HG02973 (cell line): ENCODE data around the gene ANKRD13C.
A peak's percentile ranks its signal among the peaks of the same experiment; 100 is the strongest.
"Not testable (repeated sequence)": the region's sequence is repeated elsewhere in the genome, so short reads cannot be mapped to it uniquely, and the experiment has no call there.

Experiments used
- ATAC-seq: cut with Tn5 transposase; IDR thresholded peaks from one replicate; pipeline ENCODE4 v1.9.1; 2021; ENCODE audit warnings: moderate library complexity; ENCODE audit not compliant: unreplicated experiment

ANKRD13C gene

DNA sequence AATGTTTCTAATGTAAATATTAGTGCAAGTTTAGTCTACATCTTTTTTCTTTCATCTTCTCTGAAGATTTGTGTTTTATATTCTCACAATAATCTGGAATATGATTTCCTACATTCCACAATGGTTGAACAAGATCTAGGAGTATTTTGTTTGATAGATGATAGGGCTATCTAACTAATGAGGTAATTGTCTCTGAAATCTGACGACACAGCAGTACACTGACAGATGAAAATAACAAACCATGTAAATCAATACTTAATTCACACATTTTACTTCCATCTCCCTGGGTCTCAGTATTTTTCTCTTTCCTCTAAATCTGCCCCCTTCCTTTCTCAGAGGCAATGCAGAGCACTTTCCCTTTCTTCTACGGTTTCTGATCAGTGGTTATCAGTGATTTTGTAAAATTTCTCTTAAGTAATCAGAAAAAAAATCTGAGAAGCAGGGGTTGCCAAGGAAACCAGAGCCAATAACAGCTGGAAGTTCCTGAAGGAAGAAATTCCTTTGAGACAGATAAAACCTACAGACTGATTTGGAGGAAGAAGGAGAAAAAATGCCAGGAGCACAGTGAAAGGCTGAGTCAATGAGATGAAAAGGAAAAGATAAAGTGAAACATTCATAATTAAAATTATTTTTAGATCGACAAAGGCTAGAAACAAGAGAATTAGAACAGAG is 7.3 kb upstream of the ANKRD13C start:
- no peak for ATAC-seq

DNA sequence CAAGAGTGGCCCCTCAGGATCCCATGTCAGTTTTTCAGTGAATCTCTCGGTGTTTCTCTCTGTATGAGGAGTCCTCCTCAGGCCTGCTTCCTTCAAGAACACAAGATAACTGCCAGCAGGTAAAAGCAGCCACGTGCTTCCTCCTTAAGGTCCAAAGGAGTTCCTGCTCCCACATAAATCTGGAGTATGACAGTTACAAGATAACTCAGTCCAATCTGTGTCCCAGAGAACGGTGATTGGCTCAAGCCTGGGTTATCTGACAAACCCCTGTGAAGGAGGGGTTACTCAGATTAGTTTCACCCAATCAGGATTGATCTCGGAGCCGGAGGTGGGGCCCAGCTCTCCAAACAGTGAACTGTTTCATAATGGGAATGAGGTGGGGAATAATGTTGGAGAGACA is 5.8 kb upstream of the ANKRD13C start:
- ATAC-seq: no peak

DNA sequence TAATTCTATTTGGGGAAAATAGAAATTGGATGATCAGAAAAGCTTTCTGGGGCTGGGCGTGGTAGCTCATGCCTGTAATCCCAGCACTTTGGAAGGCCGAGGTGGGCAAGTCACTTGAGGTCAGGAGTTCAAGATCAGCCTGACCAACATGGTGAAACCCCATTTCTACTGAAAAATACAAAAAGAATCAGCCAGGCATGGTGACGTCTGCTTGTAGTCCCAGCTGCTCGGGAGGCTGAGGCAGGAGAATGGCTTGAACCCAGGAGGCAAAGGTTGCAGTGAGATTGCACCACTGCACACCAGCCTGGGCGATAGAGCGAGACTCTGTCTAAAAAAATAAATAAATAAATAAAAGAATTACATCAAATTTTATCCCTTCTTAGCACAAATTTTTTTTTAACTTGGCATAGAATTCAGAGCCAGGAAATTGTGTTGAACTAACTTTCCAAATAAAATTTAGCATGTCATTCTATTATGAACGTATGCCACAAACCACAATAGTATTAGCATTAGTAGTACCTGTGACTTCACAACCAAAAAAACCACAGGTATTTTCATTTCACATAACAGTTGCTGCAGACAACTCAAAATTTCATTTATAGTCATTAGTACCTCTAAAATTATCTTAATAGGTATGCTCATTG is 4.5 kb upstream of the ANKRD13C start:
- ATAC-seq: peak; percentile 48

DNA sequence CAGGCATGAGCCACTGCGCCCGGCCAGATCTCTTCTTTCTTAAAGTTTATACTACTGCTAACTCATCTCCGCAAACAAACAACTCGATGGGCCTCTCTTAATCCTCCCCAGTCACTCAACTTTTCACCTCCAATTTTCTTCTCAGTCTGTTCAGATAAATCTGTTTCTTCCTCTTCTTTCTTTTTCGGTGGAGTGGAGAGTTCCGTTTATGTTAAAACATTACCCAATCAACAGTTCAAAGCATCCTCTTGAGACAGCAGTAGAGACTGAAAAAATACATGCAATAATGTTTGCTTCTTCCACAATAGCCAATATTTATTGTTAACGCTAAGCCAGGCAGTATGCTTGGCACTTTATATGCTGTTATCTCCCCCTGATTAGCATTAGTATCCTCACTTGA is 1.4 kb upstream of the ANKRD13C start:
- no peak for ATAC-seq

DNA sequence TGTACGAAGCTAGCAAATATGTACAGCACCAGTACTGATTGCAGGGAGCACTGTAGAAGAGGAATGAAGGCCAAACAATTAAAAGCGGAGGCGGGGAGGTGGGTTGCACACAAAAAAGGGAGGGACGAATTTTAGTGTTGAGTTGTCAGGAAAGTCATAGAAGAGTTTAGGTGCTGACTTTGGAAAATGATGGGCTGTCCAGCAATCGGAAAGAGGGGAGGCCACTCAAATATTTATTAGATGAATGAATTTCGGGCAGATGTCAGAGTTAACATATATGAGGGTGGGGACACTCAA is 537 bp upstream of the ANKRD13C start:
- no peak for ATAC-seq

DNA sequence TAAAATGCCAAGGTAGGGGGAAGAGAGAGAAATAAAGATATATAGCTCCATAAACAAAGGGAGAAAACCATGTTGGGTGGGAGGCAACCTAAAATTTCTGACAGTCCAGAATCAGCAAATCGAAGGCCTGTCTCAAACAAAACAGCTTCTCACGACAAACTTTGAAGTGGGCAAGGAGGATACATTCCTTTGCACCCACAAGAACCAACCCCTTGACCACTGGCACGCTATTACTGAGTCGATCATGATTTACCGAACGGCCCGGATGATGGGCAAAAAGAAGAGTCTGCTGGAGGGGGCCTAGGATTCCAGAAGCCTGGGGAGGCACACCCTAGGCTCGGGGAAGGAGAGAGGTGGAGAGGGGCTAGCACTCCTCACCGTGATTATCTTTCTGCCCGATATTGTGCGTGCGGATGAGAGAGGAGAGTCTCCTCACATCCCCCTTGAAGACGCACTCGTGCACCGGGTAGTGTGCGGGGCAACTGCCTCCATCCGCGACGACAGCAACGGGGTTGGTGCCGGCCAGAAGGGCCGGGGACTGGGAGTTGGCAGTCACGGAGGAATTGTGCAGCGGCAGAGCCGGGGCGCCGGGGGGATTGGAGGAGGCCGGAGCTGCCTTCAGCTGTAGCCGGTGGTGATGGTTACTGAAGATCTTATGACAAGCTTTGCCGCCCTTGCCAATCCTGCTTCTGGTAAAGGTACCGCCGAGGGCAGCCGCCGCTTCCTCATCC is 756 bp downstream of the ANKRD13C start:
- peak; percentile 21 for ATAC-seq

DNA sequence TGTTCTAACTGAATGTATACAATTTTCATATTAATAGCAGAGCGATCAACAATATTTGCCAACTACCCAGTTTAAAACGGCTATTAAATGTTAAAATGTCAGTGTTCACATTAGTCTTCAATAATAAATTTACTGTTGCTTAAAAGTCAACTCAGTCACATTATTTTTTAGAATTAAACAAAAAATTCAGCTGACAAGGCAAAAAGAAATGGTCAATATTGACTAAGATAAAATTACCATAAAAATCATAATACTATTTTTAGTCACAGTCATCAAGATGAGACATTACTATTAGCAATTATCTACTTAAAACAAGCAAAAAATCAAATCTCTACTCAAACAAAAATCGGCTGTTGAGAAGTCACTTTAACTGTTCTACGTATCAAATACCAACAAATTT is 1.5 kb downstream of the ANKRD13C start:
- no peak for ATAC-seq

DNA sequence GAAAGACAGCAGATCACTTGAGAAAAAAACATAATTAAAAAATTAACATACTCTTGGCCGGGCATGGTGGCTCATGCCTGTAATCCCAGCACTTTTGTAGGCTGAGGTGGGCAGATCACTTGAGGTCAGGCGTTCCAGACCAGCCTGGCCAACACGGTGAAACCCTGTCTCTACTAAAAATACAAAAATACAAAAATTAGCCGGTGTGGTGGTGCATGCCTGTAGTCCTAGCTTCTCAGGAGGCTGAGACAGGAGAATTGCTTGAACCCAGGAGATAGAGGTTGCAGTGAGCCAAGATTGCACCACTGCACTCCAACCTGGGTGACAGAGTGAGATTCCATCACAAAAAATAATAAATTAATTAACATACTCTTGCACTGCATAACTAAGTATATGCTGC is 4.7 kb downstream of the ANKRD13C start:
- ATAC-seq: not testable (repeated sequence)

DNA sequence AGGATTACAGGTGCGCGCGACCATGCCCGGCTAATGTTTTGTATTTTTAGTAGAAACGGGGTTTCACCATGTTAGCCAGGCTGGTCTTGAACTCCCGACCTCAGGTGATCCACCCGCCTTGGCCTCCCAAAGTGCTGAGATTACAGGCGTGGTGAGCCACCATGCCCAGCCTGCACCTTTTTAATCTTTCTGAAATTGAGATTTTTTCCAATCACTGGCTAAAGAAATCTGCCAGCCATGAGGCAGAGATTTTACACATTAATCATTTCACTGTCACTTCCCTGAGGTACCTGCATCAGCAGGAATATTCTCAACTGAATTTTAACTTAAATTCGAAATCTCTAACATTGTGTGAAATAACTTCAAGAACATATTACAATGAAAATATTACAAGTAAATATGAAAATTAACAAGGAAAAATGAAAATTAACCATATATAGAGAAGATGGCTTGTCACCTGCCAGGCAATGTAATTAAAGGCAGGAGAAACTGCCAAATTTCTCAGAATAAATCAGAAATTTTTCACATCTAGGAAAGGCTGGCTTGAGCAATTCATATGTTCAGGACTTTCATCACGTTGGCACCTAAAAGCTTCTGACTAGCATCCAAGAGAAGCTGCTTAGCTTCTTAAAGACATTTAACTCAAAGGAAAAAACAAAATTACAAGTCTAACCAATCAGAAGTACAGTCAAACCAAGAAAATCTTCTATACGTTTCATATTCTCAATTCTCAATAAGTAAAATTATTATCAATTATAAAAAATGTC is 5.9 kb downstream of the ANKRD13C start:
- no peak for ATAC-seq

DNA sequence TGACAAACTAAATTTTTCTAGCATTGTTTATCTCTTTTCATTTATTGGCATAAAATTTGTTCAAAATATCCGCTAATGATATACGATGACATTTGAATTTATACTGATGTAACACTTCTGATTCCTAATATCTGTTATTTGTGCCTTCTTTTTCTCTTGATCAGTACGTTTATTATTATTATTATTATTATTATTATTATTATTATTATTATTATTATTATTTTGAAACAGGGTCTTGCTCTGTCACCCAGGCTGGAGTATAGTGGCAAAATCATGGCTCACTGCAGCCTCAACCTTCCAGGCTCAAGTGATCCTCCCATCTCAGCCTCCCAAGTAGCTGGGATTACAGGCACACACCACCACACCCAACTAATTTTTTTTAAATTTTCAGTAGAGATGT is 14.9 kb downstream of the ANKRD13C start:
- not testable (repeated sequence) for ATAC-seq

DNA sequence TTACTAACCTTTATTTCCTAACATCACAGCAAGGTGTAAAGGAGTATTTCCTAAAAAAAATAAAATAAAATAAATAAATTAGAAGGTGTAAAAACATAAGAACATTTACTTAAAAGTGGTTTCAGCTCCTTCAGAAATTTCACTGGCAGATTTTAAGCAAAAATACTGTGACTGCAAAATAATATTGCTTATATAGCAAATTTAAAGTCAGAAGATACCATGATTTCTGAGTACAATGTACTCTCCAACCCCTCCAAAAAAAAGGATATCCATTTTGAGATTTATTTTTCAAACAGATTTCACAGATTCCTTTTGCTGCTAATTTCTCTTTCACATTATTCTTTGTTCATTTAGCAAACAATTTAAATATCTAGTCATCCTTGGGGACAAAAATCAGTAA is 18.5 kb downstream of the ANKRD13C start:
- no peak for ATAC-seq

DNA sequence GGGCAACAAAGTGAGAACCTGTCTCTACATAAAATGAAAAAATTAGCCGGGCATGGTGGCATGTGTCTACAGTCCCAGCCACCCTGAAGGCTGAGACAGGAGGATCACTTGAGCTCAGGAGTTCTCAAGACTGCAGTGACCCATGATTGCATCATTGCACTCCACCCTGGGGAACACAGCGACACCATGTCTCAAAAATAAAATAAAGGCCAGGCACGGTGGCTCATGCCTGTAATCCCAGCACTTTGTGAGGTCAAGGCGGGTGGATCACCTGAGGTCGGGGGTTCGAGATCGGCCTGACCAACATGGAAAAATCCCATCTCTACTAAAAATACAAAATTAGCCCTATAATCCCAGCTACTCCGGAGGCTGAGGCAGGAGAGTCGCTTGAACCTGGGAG is 20.1 kb downstream of the ANKRD13C start:
- ATAC-seq: no peak

DNA sequence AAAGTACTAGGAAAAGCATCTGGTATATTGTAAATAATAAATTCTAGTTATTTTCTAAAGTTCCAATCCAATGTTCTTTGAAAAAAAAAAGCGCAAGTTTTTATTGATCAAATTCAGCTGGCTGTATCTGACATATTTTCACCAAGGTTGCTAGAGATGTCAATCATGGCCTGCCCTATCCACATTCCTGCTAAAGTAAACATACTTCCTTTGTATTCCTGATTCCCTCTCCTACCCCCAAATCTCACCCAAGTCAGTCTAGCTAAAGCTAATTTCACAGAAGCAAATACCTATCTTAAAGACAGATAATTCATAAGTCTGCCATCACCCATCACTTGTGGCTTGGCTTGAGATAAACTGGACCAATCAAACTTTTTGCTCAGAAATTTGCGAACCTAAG is 21.3 kb downstream of the ANKRD13C start:
- ATAC-seq: no peak

DNA sequence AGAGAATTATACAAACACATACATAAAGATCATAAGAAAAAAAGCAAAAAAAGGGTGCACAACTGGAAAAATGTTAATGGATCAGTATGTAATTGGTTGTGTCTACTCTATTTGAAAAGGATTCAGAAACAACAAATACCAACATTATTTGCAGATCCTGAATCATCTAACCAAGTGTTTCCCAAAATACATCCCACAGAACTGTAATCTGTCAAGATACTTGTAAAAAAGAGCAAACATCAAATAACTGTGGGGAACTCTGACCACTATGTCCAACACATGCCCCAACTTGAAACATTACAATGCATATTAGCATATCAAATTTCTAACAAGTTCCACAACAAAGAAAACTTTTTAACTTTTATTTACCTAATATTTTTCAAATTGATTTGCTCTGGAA is 22.6 kb downstream of the ANKRD13C start:
- no peak for ATAC-seq

DNA sequence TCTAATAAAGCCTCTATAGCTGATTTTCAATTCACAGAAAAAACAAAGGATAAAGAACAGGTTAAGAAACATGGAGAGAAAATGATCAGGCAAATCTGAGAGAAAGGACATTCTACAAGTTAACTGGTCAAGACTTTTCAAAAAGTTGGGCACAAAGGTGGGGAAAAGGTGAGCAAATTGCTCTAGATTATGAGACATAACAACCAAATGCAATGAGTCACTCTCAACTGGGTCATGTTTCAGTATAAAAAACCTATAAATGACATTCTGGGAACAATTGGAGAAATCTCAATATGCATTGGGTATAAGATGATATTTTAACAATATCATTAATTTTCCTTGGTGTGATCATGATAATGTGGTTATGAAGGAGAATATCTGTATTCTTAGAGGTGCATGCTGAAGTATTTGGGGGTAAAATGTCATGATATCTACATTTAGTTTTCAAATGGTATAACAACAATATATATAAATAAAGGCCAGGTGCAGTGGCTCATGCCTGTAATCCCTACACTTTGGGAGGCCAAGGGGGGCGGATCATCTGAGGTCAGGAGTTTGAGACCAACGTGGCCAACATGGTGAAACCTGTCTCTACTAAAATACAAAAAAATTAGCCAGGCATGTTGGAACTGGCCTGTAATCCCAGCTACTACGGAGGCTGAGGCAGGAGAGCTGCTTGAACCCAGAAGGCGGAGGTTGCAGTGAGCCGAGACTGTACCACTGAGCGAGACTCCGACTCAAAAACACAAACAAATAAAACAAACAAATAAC is 27.0 kb downstream of the ANKRD13C start:
- no peak for ATAC-seq

DNA sequence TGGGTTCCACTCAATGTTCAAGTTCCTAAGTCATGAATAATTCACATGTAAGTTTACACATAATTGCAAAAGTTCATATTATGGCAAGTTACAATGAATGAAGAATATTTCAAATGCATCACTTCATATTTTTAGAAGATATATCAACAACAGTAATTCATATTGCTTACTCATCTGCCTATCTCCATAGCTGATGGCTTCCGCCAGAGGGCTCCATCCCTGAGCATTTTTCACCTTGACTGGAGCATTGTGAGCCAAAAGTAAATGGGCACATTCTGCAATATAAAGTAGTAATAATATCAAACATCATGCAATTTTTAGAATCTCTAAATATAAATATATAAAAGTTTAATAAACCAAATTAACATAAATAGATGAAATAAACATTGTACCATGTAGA is 29.8 kb downstream of the ANKRD13C start:
- no peak for ATAC-seq

DNA sequence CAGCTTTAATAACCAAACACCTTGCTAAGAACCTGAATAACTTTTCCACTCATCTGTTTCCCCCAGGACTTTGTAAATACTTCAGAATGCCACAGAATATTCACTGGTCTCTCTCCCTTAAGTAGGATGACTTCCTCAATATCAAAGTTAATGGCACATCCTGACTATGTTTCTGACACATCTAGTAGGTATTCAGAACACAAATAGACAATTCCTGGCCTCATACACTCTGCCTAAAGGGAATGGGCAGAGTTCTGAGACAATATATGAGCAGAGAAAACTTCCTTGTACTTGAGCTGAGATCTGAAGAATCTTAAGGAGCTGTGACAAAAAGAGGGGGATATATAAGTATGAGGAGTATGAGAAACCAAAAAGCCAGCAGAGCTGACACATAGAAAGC is 34.8 kb downstream of the ANKRD13C start:
- no peak for ATAC-seq

DNA sequence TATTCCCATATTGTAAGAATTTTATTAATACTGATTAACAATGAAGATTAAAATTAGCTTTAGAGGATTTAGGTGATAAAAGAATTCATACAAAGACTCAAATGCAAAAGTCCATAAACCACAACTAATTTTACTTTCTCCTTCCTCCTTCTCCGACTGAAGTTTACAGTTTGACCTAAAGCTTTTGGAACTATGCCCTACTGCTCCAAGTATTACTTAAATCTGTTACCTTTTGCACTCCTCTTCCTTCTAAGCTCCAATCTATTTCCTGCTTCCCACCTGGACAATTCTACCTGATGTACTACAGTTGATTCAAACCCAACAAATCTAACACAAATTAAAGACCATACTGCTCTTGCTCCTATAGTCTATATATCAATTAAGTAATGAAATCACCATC is 36.3 kb downstream of the ANKRD13C start:
- ATAC-seq: no peak

DNA sequence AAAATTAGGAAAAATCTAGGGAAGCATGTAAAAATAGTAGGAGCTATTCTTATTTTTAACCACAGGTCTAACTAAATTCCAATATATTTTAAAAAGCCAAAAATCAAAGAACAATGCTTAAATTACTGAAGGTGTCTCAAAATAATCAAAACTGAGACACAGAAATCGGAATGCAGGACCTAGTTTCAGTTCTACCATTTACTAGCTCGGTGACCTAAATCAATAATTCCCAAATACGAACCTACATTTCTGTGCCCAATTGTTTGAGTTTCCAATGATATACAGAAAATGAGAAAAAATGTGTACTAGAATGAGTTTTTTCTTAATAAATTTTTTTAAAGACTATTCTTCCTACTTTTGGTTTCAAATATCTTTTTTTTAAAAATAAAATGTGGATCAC is 37.4 kb downstream of the ANKRD13C start:
- no peak for ATAC-seq

DNA sequence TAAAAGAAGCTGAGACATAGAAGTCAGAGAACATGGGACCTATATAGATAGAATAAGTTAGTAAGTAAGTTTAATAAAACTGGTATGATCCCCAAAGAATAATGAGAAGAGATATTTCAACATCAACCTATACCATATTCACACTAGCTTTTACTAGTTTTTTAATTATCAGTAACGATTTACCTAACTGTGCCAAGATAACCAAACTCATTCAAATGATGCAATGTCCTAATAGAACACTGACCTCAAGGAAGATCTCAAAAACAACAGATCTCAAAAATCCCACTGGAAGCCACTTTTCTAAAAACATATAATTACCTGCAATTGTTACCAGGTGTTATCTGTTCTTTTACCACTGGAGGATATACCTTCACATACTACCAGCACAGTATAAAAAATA is 38.7 kb downstream of the ANKRD13C start:
- no peak for ATAC-seq

DNA sequence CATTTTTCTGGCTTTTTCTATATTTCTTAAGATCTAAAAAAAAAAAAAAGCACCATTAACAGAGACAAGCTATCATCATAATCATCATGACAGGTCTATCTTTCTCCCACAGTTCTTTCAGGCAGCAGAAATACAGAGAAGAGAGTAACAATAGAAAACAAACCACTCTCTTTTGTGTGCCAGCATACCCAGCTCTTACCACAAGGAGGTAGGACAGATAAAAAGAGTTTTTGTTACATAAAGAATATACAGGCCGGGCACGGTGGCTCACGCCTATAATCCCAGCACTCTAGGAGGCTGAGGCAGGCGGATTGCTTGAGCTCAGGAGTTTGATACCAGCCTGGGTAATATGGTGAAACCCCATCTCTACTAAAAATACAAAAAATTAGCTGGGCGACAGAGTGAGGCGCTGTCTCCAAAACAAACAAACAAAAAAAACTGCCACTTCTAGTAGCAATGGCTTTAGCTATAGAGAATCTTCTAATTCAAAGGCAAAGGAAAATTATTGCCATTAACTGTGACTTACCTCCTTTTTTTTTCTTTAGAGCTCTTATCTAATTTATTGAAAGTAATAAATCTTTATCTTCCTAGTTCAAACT is 39.7 kb downstream of the ANKRD13C start:
- no peak for ATAC-seq
